Keratinocyte (primary cell): Measurements from ENCODE around the gene TNXB. TPM values are rescaled to one million over a fixed set of nuclear protein-coding genes. Genes with fewer than 3 reads are reported as not detected.

Experiments used
- DNase-seq: peaks from one replicate; pipeline ENCODE4 v3.0.0-alpha.2; 2011; ENCODE audit warnings: low read depth, missing footprints, low spot score
- FAIRE-seq: peaks from 2 replicates; lab custom pipeline; 2011; peaks lifted over from hg19 to GRCh38; lab: Jason Lieb, UNC
- H2AFZ ChIP-seq: 2 replicates; pipeline ENCODE4 v1.6.0; 2012; ENCODE audit warnings: low read length, control low read depth, inconsistent platforms; ENCODE audit not compliant: control insufficient read depth
- H3K27ac ChIP-seq: 2 replicates; pipeline ENCODE4 v1.5.1; 2011; ENCODE audit warnings: low read length; ENCODE audit not compliant: control insufficient read depth, insufficient read depth
- H3K27me3 ChIP-seq: 3 replicates; pipeline ENCODE4 v1.6.0; 2011; ENCODE audit warnings: low read length; ENCODE audit not compliant: control insufficient read depth, insufficient read depth; ENCODE audit errors: extremely low read depth
- H3K36me3 ChIP-seq, 2 experiments: 2 replicates in 1 of 2; 3 replicates in 1 of 2; pipeline ENCODE4 v1.5.1; 2011; ENCODE audit warnings: low read length in 2 of 2, mild to moderate bottlenecking in 1 of 2; ENCODE audit not compliant: control insufficient read depth in 2 of 2, insufficient read depth in 2 of 2; ENCODE audit errors: extremely low read depth in 1 of 2
- H3K4me1 ChIP-seq: 3 replicates; pipeline ENCODE4 v1.5.1; 2011; ENCODE audit warnings: low read length; ENCODE audit not compliant: control insufficient read depth, insufficient read depth; ENCODE audit errors: extremely low read depth
- H3K4me2 ChIP-seq: 3 replicates; pipeline ENCODE4 v1.6.0; 2011; ENCODE audit warnings: low read depth, low read length; ENCODE audit not compliant: control insufficient read depth, insufficient read depth; ENCODE audit errors: extremely low read depth
- H3K4me3 ChIP-seq, 3 experiments: fragments of 200-600 bp in 1 of 3; sonication (generic) in 1 of 3; 2 replicates in 2 of 3; 3 replicates in 1 of 3; pipeline ENCODE4 v1.5.1; 2011 to 2016; ENCODE audit warnings: low read length in 3 of 3, mild to moderate bottlenecking in 3 of 3, control low read depth in 2 of 3, inconsistent platforms in 1 of 3, low read depth in 1 of 3, mixed read lengths in 1 of 3, mixed run types in 1 of 3, moderate library complexity in 1 of 3; ENCODE audit not compliant: control insufficient read depth in 2 of 3, insufficient read depth in 2 of 3; ENCODE audit errors: extremely low read depth in 1 of 3
- H3K79me2 ChIP-seq: 2 replicates; pipeline ENCODE4 v1.6.0; 2012; ENCODE audit warnings: low read length; ENCODE audit not compliant: control insufficient read depth, insufficient read depth
- H3K9ac ChIP-seq: 3 replicates; pipeline ENCODE4 v1.6.0; 2011; ENCODE audit warnings: low read length; ENCODE audit not compliant: control insufficient read depth, insufficient read depth; ENCODE audit errors: extremely low read depth
- H3K9me1 ChIP-seq: 3 replicates; pipeline ENCODE4 v1.6.0; 2011; ENCODE audit warnings: low read length; ENCODE audit not compliant: control insufficient read depth, insufficient read depth; ENCODE audit errors: extremely low read depth
- H3K9me3 ChIP-seq: 2 replicates; pipeline ENCODE4 v1.5.1; 2012; ENCODE audit warnings: low read depth, low read length; ENCODE audit not compliant: control insufficient read depth
- H4K20me1 ChIP-seq: 3 replicates; pipeline ENCODE4 v1.6.0; 2011; ENCODE audit warnings: low read length; ENCODE audit not compliant: control insufficient read depth, insufficient read depth; ENCODE audit errors: extremely low read depth
- EZH2 ChIP-seq: IDR thresholded peaks from one replicate; pipeline ENCODE4 v1.6.1; 2012; ENCODE audit warnings: inconsistent platforms, mild to moderate bottlenecking, low read length, moderate library complexity
- dilution Hi-C: fragments of 300-500 bp; cut with MboI; formaldehyde crosslinking; loops from one replicate; pipeline ENCODE4 v1.7.0; 2020; ENCODE audit warnings: low sequenced_read_pairs; ENCODE audit not compliant: extremely low pct_ligation_motif_present
- polyA plus RNA-seq, 5 experiments: library from polyadenylated mRNA; depleted of rRNA in 3 of 5; stranded (reverse) in 3 of 5; stranded (forward) in 1 of 5; unstranded in 1 of 5; fragments of >200 nt; gene quantifications; 1 replicate in 1 of 5; 2 replicates in 3 of 5; 3 replicates in 1 of 5; pipeline versions ENCODE4 v1.2.1 to v1.2.3, GENCODE V29; 2011 to 2012; ENCODE audit warnings: missing spikeins in 2 of 5, low read depth in 1 of 5, low replicate concordance in 1 of 5
- TF ChIP-seq, protein P1 (sequence below), 3 experiments: IDR thresholded peaks in 1 of 3; conservative IDR thresholded peaks in 1 of 3; optimal IDR thresholded peaks in 1 of 3; 2 replicates in 2 of 3; 3 replicates in 1 of 3; pipeline versions ENCODE3 to v1.5.1; 2011; ENCODE audit warnings: low read length in 3 of 3, mild to moderate bottlenecking in 3 of 3, moderate library complexity in 2 of 3, control low read depth in 1 of 3, inconsistent platforms in 1 of 3; ENCODE audit not compliant: insufficient read depth in 2 of 3; ENCODE audit errors: extremely low read depth in 1 of 3

TNXB gene
- polyA plus RNA-seq, 1 donor (not counting 4 experiments of a cell fraction or from before 2014, with no cell fraction given): 0.25 TPM

DNA sequence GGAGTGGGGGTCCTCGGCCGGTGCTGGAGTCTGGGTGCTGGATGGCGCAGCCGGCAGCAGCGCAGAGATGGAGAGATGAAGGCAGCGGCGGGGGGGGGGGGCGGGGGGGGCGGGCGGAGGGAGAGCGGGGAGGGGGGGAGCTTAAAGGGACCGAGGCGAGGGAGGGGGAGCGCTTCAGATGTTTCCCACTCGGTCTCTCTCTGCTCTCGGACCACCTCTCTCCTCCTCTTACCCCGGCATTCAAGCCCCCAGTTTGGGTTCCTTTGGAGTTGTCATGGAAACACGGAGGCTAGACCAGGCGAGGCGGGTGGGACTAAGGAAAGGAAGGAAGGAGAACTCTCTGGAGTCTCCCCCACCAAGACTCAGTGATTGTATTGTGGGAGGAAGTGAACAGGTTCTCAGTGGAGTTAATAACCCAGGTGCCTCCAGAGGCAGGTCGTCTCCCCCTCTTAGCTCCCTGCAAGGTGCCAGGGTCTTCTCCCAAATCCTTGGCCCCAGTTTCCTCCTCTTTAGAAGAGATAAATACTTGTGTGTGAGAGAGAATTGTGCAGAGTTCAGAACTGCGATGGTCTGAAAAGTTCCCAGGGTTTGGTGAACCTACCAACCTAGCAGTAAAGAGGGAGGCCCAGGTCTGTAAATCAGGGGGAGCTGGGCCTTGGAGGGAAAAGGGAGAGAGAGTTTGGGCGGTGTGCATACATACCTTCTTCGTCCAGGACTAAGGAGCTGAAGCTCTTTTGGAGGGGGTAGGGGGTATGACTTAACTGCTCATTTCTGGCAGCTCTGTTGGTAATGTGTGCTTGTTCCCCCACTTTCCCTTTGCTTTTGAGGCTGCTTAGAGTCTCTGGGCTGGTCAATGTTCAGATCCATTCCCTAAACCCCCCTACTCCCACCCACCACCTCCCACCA, 43.0 kb upstream of the TNXB start, which contains the start of gene PRRT1:
PRRT1 (minus strand) TSS at position 77 of the 906 bp plus-strand sequence. CDS start 112 bp downstream, outside the sequence.
- H3K27ac ChIP-seq: peak within 1 kb of the TSS; percentile 81
- no peaks in the 10 kb centered on the region for H4K20me1 ChIP-seq
- H3K9ac ChIP-seq: peak within 1 kb of the TSS; percentile 92
- no peak for FAIRE-seq
- no peaks in the 10 kb centered on the region for H3K9me3 ChIP-seq
- peaks cover 4% of the 10 kb centered on the region for H3K27me3 ChIP-seq
- dilution Hi-C loops: no loop called here
- peaks cover 0 to 4% of the 10 kb centered on the region in 2 experiments for H3K36me3 ChIP-seq
- DNase-seq: no peak
- peak within 1 kb of the TSS; percentile 99 for H3K4me2 ChIP-seq
- H3K79me2 ChIP-seq: peaks cover 2% of the 10 kb centered on the region
- H3K4me1 ChIP-seq: peaks cover 20% of the 10 kb centered on the region
- no peaks in the 10 kb centered on the region for H3K9me1 ChIP-seq
- peak within 1 kb of the TSS in 2 of 3 experiments; percentile 96 to 99 for H3K4me3 ChIP-seq
- no peak for TF ChIP-seq EZH2
- TF ChIP-seq, protein P1, sequence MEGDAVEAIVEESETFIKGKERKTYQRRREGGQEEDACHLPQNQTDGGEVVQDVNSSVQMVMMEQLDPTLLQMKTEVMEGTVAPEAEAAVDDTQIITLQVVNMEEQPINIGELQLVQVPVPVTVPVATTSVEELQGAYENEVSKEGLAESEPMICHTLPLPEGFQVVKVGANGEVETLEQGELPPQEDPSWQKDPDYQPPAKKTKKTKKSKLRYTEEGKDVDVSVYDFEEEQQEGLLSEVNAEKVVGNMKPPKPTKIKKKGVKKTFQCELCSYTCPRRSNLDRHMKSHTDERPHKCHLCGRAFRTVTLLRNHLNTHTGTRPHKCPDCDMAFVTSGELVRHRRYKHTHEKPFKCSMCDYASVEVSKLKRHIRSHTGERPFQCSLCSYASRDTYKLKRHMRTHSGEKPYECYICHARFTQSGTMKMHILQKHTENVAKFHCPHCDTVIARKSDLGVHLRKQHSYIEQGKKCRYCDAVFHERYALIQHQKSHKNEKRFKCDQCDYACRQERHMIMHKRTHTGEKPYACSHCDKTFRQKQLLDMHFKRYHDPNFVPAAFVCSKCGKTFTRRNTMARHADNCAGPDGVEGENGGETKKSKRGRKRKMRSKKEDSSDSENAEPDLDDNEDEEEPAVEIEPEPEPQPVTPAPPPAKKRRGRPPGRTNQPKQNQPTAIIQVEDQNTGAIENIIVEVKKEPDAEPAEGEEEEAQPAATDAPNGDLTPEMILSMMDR (optimal IDR thresholded peaks at IDR 0.05 in 1 of 3, IDR thresholded peaks at IDR 0.05 in 1 of 3, conservative IDR thresholded peaks at IDR 0.05 in 1 of 3; ENCODE audit: extremely low read depth in 1 of 3, insufficient read depth in 2 of 3, low read length in 3 of 3): no peak
- H2AFZ ChIP-seq: peak within 1 kb of the TSS; percentile 35

DNA sequence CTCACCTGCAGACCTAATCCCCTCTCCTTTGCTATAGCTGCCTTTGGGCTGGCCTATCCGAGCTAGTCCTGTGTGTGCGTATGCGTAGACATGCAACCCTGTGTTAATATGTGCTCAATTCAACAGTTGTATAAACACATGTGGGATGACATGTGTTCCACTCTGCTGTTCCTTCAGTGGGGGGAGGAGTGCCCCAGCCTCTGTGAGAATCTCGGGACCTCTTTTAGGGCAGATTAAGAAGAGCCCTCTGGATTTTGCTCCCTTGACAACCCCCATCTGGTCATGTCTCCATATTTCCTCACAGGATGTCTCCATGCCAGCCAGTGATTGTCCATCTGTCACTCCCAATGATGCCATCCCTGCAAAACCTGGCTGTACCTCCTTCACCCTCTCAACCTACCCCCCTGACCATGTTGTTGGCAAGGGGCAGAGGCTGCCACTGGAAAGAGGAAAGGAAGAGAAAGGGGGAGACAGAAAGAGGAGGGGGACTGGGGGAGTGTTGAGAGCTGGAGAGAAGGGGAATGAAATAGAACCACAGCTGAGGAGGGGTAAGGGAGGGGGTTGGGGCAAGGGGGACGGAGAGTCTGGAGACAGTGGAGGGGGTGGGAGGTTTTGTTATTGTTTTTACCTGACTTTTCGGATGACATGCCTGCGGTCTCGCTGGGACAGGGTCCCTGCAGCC, 42.2 kb upstream of the TNXB start:
- TF ChIP-seq EZH2: no peak
- TF ChIP-seq, protein P1 (optimal IDR thresholded peaks at IDR 0.05 in 1 of 3, IDR thresholded peaks at IDR 0.05 in 1 of 3, conservative IDR thresholded peaks at IDR 0.05 in 1 of 3; ENCODE audit: extremely low read depth in 1 of 3, insufficient read depth in 2 of 3, low read length in 3 of 3): no peak
- H2AFZ ChIP-seq: no peak overlapping the region
- H3K4me1 ChIP-seq: peaks cover 20% of the 10 kb centered on the region
- dilution Hi-C loops: no loop called here
- peaks cover 0 to 4% of the 10 kb centered on the region in 2 experiments for H3K36me3 ChIP-seq
- H3K9me3 ChIP-seq: no peaks in the 10 kb centered on the region
- H3K27ac ChIP-seq: no peak overlapping the region
- DNase-seq (no peak), FAIRE-seq (no peak)
- H3K27me3 ChIP-seq: peaks cover 4% of the 10 kb centered on the region
- H3K9ac ChIP-seq: no peak overlapping the region
- H3K79me2 ChIP-seq: peaks cover 2% of the 10 kb centered on the region
- no peaks in the 10 kb centered on the region for H4K20me1 ChIP-seq
- no peak overlapping the region for H3K4me2 ChIP-seq
- no peaks in the 10 kb centered on the region for H3K9me1 ChIP-seq
- H3K4me3 ChIP-seq: no peak overlapping the region
